H1 (cell line): Measurements from ENCODE around the gene TUBA1A. TPM values are rescaled to one million over a fixed set of nuclear protein-coding genes. Genes with fewer than 3 reads are reported as not detected.
A peak's percentile ranks its signal among the peaks of the same experiment; 100 is the strongest.

Source experiments
- CTCF ChIA-PET: fragments of 300-600 bp; sonication (Branson Sonifier 250); formaldehyde crosslinking; loops from one replicate; lab custom pipeline; 2021; ENCODE audit not compliant: partially characterized antibody; lab: Charles Lee
- POLR2A ChIA-PET: fragments of 300-600 bp; sonication (Branson Sonifier 250); formaldehyde crosslinking; loops from one replicate; lab custom pipeline; 2021; ENCODE audit warnings: inconsistent platforms; ENCODE audit not compliant: partially characterized antibody; lab: Charles Lee
- DNase-seq, 2 experiments: peaks; one replicate each; pipeline versions ENCODE4 v3.0.0 to v3.0.0-alpha.2; 2010 to 2022; ENCODE audit warnings: low spot score in 2 of 2, low read depth in 1 of 2, mixed read lengths in 1 of 2
- FAIRE-seq: peaks from 2 replicates; lab custom pipeline; 2011; peaks lifted over from hg19 to GRCh38; lab: Jason Lieb, UNC
- H2AFZ ChIP-seq: 2 replicates; pipeline ENCODE4 v1.8.1; 2012; ENCODE audit warnings: low read length, inconsistent platforms
- H2AK5ac ChIP-seq: 2 replicates; pipeline ENCODE4 v1.6.1; 2013; ENCODE audit warnings: low read depth, low read length
- H2BK120ac ChIP-seq: replicated peaks from 2 replicates; pipeline ENCODE3; 2013; ENCODE audit warnings: low read depth, low read length, inconsistent platforms
- H2BK12ac ChIP-seq: 2 replicates; pipeline ENCODE4 v1.6.1; 2013; ENCODE audit warnings: low read depth, low read length
- H2BK15ac ChIP-seq: 2 replicates; pipeline ENCODE4 v1.6.1; 2013; ENCODE audit warnings: low read length
- H2BK20ac ChIP-seq: 2 replicates; pipeline ENCODE4 v1.6.1; 2013; ENCODE audit warnings: low read length
- H2BK5ac ChIP-seq: 2 replicates; pipeline ENCODE4 v1.6.1; 2013; ENCODE audit warnings: low read depth, low read length
- H3K14ac ChIP-seq: 2 replicates; pipeline ENCODE4 v1.6.1; 2013; ENCODE audit warnings: inconsistent platforms; ENCODE audit not compliant: insufficient read length
- H3K18ac ChIP-seq: 2 replicates; pipeline ENCODE4 v1.6.1; 2013; ENCODE audit warnings: low read length; ENCODE audit errors: extremely low read depth
- H3K23ac ChIP-seq: 2 replicates; pipeline ENCODE4 v1.6.1; 2013; ENCODE audit warnings: inconsistent platforms; ENCODE audit not compliant: insufficient read length
- H3K23me2 ChIP-seq: 2 replicates; pipeline ENCODE4 v1.6.1; 2013; ENCODE audit warnings: low read depth, low read length
- H3K27ac ChIP-seq: 2 replicates; pipeline ENCODE4 v1.6.1; 2011; ENCODE audit warnings: low read depth, low read length, inconsistent platforms
- H3K27me3 ChIP-seq, 4 experiments: replicated peaks in 1 of 4; 1 replicate in 1 of 4; 2 replicates in 3 of 4; pipeline versions ENCODE4 v1.6.1 to v1.8.1; 2011 to 2013; ENCODE audit warnings: low read length in 3 of 4, mild to moderate bottlenecking in 3 of 4, inconsistent platforms in 2 of 4, mixed read lengths in 2 of 4, moderate library complexity in 1 of 4; ENCODE audit not compliant: control insufficient read depth in 3 of 4, insufficient read depth in 3 of 4; ENCODE audit errors: extremely low read depth in 1 of 4
- H3K36me3 ChIP-seq, 4 experiments: 2 replicates each; pipeline versions ENCODE4 v1.6.1 to v1.8.1; 2011 to 2013; ENCODE audit warnings: mild to moderate bottlenecking in 4 of 4, low read length in 3 of 4, moderate library complexity in 2 of 4, control low read depth in 1 of 4, inconsistent platforms in 1 of 4; ENCODE audit not compliant: insufficient read depth in 4 of 4, control insufficient read depth in 2 of 4
- H3K4ac ChIP-seq: replicated peaks from 2 replicates; pipeline ENCODE3; 2013; ENCODE audit warnings: low read length, low read depth, mixed read lengths, inconsistent platforms; ENCODE audit not compliant: insufficient read length
- H3K4me1 ChIP-seq, 4 experiments: replicated peaks in 1 of 4; 1 replicate in 1 of 4; 2 replicates in 3 of 4; pipeline versions ENCODE4 v1.6.1 to v1.8.1; 2011 to 2013; ENCODE audit warnings: low read length in 3 of 4, inconsistent platforms in 2 of 4, mixed read lengths in 1 of 4; ENCODE audit not compliant: insufficient read depth in 4 of 4, control insufficient read depth in 3 of 4
- H3K4me2 ChIP-seq, 2 experiments: 2 replicates each; pipeline versions ENCODE4 v1.6.1 to v1.8.1; 2011 to 2013; ENCODE audit warnings: low read depth in 2 of 2, low read length in 2 of 2, control low read depth in 1 of 2, inconsistent platforms in 1 of 2, mild to moderate bottlenecking in 1 of 2; ENCODE audit not compliant: insufficient read depth in 1 of 2
- H3K4me3 ChIP-seq, 4 experiments: fragments of 200-600, 300-600 bp in 1 of 4; sonication (generic), shearing (Covaris generic), sonication (Bioruptor Twin) in 1 of 4; 2 replicates each; pipeline versions ENCODE4 v1.5.1 to v1.8.1; 2011 to 2016; ENCODE audit warnings: low read length in 4 of 4, low read depth in 3 of 4, control low read depth in 2 of 4, inconsistent platforms in 2 of 4, mild to moderate bottlenecking in 2 of 4, mixed read lengths in 1 of 4, moderate library complexity in 1 of 4; ENCODE audit not compliant: insufficient read depth in 2 of 4; ENCODE audit errors: extremely low read depth in 1 of 4
- H3K56ac ChIP-seq: replicated peaks from 2 replicates; pipeline ENCODE3; 2013; ENCODE audit warnings: low read depth, mild to moderate bottlenecking, mixed read lengths, low read length, inconsistent platforms; ENCODE audit not compliant: insufficient read length
- H3K79me1 ChIP-seq: 2 replicates; pipeline ENCODE4 v1.6.1; 2013; ENCODE audit warnings: low read depth, low read length, control low read depth
- H3K79me2 ChIP-seq, 2 experiments: 2 replicates each; pipeline versions ENCODE4 v1.6.1 to v1.8.1; 2012 to 2013; ENCODE audit warnings: low read length in 2 of 2, mild to moderate bottlenecking in 2 of 2, inconsistent platforms in 1 of 2; ENCODE audit not compliant: insufficient read depth in 2 of 2, control insufficient read depth in 1 of 2
- H3K9ac ChIP-seq, 4 experiments: replicated peaks in 1 of 4; 1 replicate in 1 of 4; 2 replicates in 3 of 4; pipeline versions ENCODE4 v1.6.1 to v1.8.1; 2011 to 2013; ENCODE audit warnings: low read depth in 3 of 4, low read length in 3 of 4, control low read depth in 2 of 4, mild to moderate bottlenecking in 2 of 4, moderate library complexity in 2 of 4, inconsistent platforms in 1 of 4; ENCODE audit errors: extremely low read depth in 1 of 4
- H3K9me3 ChIP-seq, 2 experiments: 2 replicates each; pipeline versions ENCODE4 v1.6.1 to v1.8.1; 2012 to 2013; ENCODE audit warnings: mild to moderate bottlenecking in 2 of 2, moderate library complexity in 2 of 2, control low read depth in 1 of 2, inconsistent platforms in 1 of 2, low read depth in 1 of 2, low read length in 1 of 2, mixed read lengths in 1 of 2; ENCODE audit not compliant: insufficient read depth in 2 of 2
- H4K20me1 ChIP-seq, 2 experiments: replicated peaks in 1 of 2; 2 replicates each; pipeline versions ENCODE3 to v1.8.1; 2011 to 2013; ENCODE audit warnings: inconsistent platforms in 2 of 2, low read length in 2 of 2, mild to moderate bottlenecking in 1 of 2; ENCODE audit not compliant: insufficient read depth in 2 of 2, control insufficient read depth in 1 of 2
- H4K5ac ChIP-seq: 2 replicates; pipeline ENCODE4 v1.6.1; 2013; ENCODE audit warnings: low read length, low read depth, mixed read lengths, inconsistent platforms; ENCODE audit not compliant: insufficient read length
- H4K8ac ChIP-seq: 2 replicates; pipeline ENCODE4 v1.8.0; 2013; ENCODE audit warnings: mild to moderate bottlenecking, moderate library complexity, low read length, inconsistent platforms; ENCODE audit not compliant: insufficient read depth; ENCODE audit errors: extremely low read depth
- H4K91ac ChIP-seq: replicated peaks from 2 replicates; pipeline ENCODE3; 2013; ENCODE audit warnings: low read length, mixed read lengths, inconsistent platforms; ENCODE audit not compliant: insufficient read length
- CEBPB ChIP-seq: IDR thresholded peaks from 2 replicates; pipeline ENCODE4 v1.6.1; 2012; ENCODE audit warnings: low read depth, low read length
- RBBP5 ChIP-seq: IDR thresholded peaks from 2 replicates; pipeline ENCODE4 v1.7.1; 2012; ENCODE audit warnings: low read depth, mild to moderate bottlenecking, inconsistent platforms, low read length, moderate library complexity, borderline replicate concordance
- WGBS, 2 experiments: shearing (Covaris generic) in 1 of 2; methylation state at CpG; one replicate each; pipeline versions ENCODE4 v1.1.6 to v1.1.7; 2013 to 2015; ENCODE audit warnings: low lambda C conversion rate in 2 of 2, mixed read lengths in 2 of 2, inconsistent platforms in 1 of 2, low coverage in 1 of 2, missing lambda C conversion rate in 1 of 2; ENCODE audit not compliant: insufficient replicate concordance in 2 of 2, insufficient coverage in 1 of 2, insufficient read length in 1 of 2; ENCODE audit errors: extremely low coverage in 1 of 2, missing lambda C conversion rate in 1 of 2; 5-methylcytosine and 5-hydroxymethylcytosine counted together
- polyA plus RNA-seq, 7 experiments: library from polyadenylated mRNA; depleted of rRNA in 3 of 7; stranded (reverse) in 5 of 7; unstranded in 2 of 7; fragments of >200 nt in 5 of 7; fragments of 200-250 nt in 2 of 7; gene quantifications; 1 replicate in 5 of 7; 2 replicates in 1 of 7; 4 replicates in 1 of 7; pipeline versions ENCODE4 v1.2.1 to v1.2.3, GENCODE V29; 2011 to 2013; ENCODE audit warnings: missing spikeins in 2 of 7, mixed read lengths in 2 of 7
- total RNA-seq: library from RNA; stranded (reverse); fragmentation: NEBNext Ultra II Directional; extraction: Animal tissue kit (Norgen Biotek cat#: 25700); gene quantifications from 2 replicates; pipeline ENCODE4 v1.2.1, GENCODE V29; 2021

TUBA1A gene
- total and polyA plus RNA-seq, 2 of the 8 experiments (the other 6 are each of a cell fraction or from before 2014, with no cell fraction given) = 283 to 1,018 TPM

GRCh38 chr12:49200919-49201594, 12.2 kb upstream of the TUBA1A start:
- DNase-seq = no peak

More at GRCh38 chr12:49200919-49201594, 12.2 kb upstream of the TUBA1A start:
- Histone ChIP-seq H3K9me3 (no peaks in the 10 kb centered on the region), H3K4me1 (peaks cover 0 to 16% (median 4%) of the 10 kb centered on the region in 4 experiments; a peak in 3 of 7 replicates), H2AFZ (no peak overlapping the region), H3K56ac (no peak overlapping the region), H4K8ac (no peak overlapping the region), H2BK12ac (no peak overlapping the region), H3K27me3 (peaks cover 0 to 2% (median 0%) of the 10 kb centered on the region in 4 experiments; a peak in 1 of 7 replicates), H3K4ac (no peak overlapping the region), H3K4me2 (0 out of 4 replicates have a peak overlapping the region, but pooled peaks of 1 of the 2 experiments have one; percentile 21), H3K36me3 (no peaks in the 10 kb centered on the region), H3K18ac (no peak overlapping the region), H2AK5ac (no peak overlapping the region), H3K27ac (no peak overlapping the region), H2BK15ac (no peak overlapping the region), H2BK20ac (no peak overlapping the region), H2BK5ac (no peak overlapping the region), H3K23me2 (no peaks in the 10 kb centered on the region), H4K5ac (no peak overlapping the region), H4K20me1 (no peaks in the 10 kb centered on the region), H3K23ac (no peak overlapping the region), H3K14ac (no peak overlapping the region), H2BK120ac (no peak overlapping the region), H3K79me1 (no peaks in the 10 kb centered on the region), H3K9ac (no peak overlapping the region), H4K91ac (no peak overlapping the region), H3K4me3 (peak overlapping the region in 1 of 4 experiments; percentile 10; a peak in 1 of 8 replicates), H3K79me2 (no peaks in the 10 kb centered on the region)
- WGBS, 2 experiments = 24% methylated on average over 4 of the region's 4 CpGs; no CpG with 5 or more reads in 1 of the 2 experiments
- CTCF ChIA-PET = interaction anchor here (1.2 to 2.0 kb wide), 2 partner anchors 30 to 32 kb away, joined by 3 to 4 read pairs; no protein-coding TSS in a partner anchor
- TF ChIP-seq CEBPB (peak; percentile 56; the same call in 1 of the 2 replicates), RBBP5 (no peak)
- POLR2A ChIA-PET = interaction anchor here (1.1 to 8.4 kb wide), 5 partner anchors 11 to 70 kb away, joined by 3 to 48 read pairs (median 9); partner anchors contain the start of genes TUBA1A and TUBA1B
- no peak for FAIRE-seq
